Peyer's patch (tissue), 4 donors: ENCODE data around the gene ADAP1.

Experiments
- POLR2A ChIP-seq, 2 donors: fragments of 450-650 bp; IDR thresholded peaks; one replicate each; pipeline ENCODE4 v1.5.1; 2017; ENCODE audit warnings: antibody characterized with exemption in 2 of 2, mild to moderate bottlenecking in 2 of 2, moderate library complexity in 2 of 2
- TF ChIP-seq, protein P1 (sequence below), 6 experiments: fragments of 450-650 bp in 4 of 6; fragments of 200-600 bp in 2 of 6; sonication (generic) in 1 of 6; IDR thresholded peaks; one replicate each; pipeline ENCODE4 v1.5.1; 2017 to 2019; ENCODE audit warnings: antibody characterized with exemption in 6 of 6, mild to moderate bottlenecking in 3 of 6, moderate library complexity in 1 of 6

DNA sequence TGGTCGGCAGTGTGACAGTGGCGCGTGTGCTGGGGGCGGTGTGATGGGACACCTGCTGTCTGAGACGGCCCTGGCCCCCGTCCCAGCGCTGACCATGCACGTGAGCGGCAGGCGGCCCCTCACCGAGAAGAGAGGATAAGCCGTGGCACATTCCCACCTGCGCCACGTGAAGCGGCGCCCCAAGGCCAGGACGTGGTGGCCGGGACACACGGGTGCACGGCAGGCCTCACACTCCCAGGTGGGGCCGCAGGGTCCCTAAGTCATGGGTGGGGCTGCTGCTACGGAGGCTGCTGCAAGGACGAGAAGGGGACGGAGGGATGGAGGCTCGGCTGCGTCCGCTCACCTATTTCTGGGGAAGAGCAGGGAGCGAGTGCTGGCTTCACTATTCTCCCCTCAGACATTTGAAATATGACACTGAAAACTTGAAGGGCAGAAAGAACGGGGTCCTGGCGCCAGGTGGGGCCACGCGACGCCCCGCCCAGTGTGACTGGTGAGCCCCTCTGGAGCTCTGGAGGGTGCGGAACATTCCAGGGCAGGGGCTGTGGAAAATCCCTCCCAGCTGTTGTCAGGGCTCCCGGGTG, 36.0 kb upstream of the ADAP1 start:
- TF ChIP-seq, protein P1, sequence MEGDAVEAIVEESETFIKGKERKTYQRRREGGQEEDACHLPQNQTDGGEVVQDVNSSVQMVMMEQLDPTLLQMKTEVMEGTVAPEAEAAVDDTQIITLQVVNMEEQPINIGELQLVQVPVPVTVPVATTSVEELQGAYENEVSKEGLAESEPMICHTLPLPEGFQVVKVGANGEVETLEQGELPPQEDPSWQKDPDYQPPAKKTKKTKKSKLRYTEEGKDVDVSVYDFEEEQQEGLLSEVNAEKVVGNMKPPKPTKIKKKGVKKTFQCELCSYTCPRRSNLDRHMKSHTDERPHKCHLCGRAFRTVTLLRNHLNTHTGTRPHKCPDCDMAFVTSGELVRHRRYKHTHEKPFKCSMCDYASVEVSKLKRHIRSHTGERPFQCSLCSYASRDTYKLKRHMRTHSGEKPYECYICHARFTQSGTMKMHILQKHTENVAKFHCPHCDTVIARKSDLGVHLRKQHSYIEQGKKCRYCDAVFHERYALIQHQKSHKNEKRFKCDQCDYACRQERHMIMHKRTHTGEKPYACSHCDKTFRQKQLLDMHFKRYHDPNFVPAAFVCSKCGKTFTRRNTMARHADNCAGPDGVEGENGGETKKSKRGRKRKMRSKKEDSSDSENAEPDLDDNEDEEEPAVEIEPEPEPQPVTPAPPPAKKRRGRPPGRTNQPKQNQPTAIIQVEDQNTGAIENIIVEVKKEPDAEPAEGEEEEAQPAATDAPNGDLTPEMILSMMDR (IDR thresholded peaks at IDR 0.05), result no peak
- TF ChIP-seq POLR2A (IDR thresholded peaks at IDR 0.05), result no peak
